GM12874 (cell line): ENCODE data around the gene MPEG1.

Experiments used
- TF ChIP-seq, protein P1 (sequence below): IDR thresholded peaks from 2 replicates; pipeline ENCODE4 v1.5.1; 2011; ENCODE audit warnings: low read depth, mild to moderate bottlenecking, control low read depth, low read length, moderate library complexity; ENCODE audit not compliant: insufficient read depth

Gene MPEG1

DNA sequence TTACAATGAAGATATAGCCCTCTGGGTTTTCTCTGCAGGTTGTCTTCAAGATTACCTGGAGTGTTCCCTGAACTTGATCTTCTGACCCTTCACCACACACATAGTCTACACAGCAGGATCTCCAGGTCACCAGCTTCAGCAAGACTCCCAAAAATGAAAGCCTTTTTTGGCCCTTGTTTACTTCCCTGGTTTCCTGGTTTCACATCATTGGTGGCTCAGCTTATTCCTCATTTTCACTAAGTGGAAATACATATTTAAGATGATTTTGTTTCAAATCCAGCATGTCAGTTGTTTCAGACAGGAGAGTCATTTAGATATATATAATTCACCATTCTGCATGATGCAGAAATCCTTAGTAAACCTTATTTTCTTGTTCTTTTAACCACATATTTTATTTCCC lies 41.6 kb upstream of the MPEG1 start:
- TF ChIP-seq, protein P1, sequence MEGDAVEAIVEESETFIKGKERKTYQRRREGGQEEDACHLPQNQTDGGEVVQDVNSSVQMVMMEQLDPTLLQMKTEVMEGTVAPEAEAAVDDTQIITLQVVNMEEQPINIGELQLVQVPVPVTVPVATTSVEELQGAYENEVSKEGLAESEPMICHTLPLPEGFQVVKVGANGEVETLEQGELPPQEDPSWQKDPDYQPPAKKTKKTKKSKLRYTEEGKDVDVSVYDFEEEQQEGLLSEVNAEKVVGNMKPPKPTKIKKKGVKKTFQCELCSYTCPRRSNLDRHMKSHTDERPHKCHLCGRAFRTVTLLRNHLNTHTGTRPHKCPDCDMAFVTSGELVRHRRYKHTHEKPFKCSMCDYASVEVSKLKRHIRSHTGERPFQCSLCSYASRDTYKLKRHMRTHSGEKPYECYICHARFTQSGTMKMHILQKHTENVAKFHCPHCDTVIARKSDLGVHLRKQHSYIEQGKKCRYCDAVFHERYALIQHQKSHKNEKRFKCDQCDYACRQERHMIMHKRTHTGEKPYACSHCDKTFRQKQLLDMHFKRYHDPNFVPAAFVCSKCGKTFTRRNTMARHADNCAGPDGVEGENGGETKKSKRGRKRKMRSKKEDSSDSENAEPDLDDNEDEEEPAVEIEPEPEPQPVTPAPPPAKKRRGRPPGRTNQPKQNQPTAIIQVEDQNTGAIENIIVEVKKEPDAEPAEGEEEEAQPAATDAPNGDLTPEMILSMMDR = no peak

DNA sequence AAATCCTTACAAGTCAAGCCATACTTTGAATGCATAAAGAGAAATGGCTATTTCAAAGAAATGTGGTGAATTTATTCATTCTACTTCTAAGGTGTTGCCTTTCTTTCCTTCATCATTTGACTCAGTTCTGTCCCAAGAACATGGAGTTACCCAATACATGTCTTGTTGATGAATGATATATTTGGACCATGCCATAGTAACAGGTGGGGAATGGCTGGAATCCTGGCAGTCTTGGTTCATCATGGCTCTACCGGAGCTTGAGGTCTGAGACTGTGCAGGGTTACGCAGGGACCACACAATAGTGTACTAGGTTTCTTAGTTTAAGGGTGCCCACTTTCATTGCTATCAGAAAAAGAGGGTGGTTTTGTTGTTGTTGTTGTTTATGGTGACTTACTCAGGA lies 40.3 kb upstream of the MPEG1 start:
- TF ChIP-seq, protein P1 = no peak

DNA sequence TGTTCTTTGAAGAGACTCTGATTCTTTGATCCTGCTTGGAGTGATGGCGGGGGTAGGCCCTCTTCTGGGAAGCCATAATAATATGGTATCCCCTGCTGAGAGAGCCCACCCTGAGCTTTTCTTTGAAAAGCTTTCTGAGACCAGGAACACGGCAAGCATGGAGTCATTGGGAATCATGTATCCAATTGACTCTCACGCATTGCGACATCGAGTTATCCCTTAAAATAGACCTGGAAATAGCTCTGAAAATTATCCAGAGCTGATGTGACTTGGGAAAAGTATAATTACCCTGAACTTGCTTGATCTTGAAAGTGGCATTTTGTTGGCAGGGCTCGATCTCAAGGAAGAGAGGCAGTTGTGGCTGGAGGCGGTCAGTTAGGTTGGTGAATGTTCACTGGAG lies 36.8 kb upstream of the MPEG1 start:
- TF ChIP-seq, protein P1 = no peak

DNA sequence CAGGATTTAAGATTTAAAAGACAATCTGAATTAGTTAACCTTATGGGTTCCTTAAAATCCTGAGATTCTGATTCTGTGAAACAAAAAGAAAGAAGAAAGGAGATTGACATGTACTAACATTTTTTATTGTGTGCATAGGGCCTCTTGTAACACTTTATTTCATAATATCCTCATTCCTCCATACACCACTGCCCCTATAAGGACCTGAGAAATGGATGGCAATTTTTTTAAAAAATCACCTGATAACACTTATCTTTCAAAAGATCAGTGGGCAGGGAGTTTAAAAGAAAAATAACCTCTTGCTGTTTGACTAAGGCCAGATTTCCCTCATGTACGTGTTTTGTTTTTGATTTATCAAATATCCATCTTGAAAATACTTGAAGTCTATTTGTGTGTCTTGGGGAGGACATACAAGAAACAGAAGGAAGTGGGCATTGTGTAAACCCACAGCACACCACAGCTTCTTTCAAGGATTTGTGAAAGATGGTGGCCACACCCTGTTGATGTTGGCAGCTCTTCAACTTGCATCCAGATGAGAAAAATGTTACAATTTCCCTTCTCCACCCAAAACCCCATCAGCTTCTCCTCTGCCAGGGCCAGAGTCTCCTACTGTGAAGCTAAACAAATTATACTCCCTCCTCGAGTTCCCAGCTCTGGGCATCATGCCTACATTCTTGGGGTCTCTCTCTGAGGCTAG lies 35.0 kb upstream of the MPEG1 start:
- TF ChIP-seq, protein P1 = no peak

DNA sequence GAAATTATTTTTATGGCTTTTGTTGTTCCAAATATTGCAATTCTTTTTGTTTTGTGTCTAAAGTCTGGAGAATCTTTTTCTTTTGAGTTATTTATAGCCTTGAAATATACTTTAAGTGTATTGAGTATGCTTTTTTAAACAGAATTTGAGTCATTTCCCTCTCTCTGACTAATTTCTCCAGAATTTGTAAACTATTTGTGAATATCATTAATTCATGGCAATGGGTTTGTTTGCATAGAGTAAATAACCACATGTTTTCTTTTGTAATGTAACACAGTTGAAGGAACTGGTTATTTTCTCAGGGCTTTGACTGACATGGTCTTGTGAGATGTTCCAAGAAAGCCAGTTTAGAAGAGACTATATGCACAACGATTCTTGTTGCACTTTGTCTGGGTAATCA lies 30.9 kb upstream of the MPEG1 start:
- TF ChIP-seq, protein P1 = no peak

DNA sequence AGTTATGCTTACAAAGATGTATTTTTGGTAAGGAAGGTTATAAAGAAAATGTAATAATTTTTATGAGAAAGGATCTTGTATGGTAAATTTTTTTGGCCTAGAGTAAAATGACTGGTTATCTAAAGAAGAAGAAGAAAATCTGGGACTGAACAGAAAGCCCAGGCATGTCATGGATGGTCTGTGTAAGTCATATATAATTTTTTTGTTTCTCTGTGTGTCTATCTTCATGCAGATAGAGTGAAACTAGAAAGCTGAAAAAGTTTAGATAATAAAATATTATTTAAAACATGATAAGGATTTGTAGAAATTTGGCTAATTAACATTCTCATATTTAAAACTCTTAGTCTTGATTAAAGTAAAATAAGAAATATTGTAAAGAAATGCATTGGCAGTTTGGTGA lies 27.6 kb upstream of the MPEG1 start:
- TF ChIP-seq, protein P1 = no peak

DNA sequence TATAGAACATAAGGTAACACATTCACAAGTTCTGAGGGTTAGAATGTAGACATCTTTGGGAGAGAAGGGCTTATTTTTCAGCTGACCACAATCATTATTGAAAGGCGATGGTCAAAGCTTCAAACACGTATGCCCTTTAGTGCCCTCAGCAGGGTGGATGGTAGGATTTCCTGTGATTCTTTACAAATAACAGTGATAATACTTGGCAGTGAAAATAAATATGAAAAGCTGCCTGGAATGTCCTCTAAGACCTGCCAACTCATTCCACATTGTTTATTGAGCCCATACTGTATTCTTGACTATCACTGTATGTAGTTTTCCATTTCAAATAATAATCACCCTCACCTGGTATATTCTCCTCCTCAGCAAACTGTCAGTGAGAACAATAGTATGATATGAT lies 13.7 kb upstream of the MPEG1 start:
- TF ChIP-seq, protein P1 = no peak

DNA sequence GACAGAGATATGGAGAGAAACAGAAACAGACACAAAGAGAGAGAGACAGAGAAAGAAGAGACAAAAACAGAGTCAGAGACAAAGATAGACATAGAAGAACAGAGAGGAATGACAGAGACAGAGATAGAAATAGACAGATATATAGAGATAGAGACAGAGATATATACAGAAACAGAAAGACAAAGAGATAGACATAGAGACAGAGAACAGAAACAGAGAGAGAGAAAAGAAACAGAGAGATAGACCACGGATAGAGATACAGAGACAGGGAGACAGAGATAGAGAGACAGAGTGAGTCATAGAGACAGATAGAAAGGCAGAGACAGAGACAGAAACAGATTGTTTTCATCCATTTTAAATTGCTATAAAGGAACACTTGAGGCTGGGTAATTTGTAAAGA lies 12.3 kb upstream of the MPEG1 start:
- TF ChIP-seq, protein P1 = no peak
